ENCODE measurements around the gene SCAMP5.

Gene SCAMP5

DNA sequence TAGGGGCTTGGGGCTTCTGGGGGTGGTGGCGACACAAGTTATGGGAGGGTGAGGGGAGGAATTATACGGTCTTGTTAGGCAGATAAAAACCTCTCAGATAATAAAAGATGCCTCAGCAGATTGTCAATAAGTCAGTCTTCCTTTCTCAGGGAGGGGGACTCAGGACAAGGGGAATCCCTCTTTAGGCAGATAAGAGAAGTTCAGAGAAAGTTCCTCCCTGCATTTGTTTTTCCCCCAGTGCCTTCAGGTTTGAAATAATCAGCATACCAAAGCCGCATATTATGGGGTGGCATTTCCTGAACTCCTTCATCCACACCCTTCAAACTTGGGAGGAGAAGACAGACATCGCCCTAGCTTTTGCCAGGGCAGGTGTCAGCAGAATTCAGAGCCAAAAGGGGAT lies 36.5 kb downstream of the SCAMP5 start:
- no peaks in the 10 kb centered on the region for H3K27me3 ChIP-seq (ENCODE audit: insufficient read depth, poor library complexity, severe bottlenecking)
- no peak for ATAC-seq (ENCODE audit: low read depth)
- DNase-seq (ENCODE audit: low spot score) = no peak
- peak overlapping the region; percentile 12 for H3K27ac ChIP-seq (ENCODE audit: poor library complexity, severe bottlenecking)
- H3K4me1 ChIP-seq (ENCODE audit: insufficient read depth, poor library complexity, severe bottlenecking) = peaks cover 34% of the 10 kb centered on the region
- TF ChIP-seq, protein P1, sequence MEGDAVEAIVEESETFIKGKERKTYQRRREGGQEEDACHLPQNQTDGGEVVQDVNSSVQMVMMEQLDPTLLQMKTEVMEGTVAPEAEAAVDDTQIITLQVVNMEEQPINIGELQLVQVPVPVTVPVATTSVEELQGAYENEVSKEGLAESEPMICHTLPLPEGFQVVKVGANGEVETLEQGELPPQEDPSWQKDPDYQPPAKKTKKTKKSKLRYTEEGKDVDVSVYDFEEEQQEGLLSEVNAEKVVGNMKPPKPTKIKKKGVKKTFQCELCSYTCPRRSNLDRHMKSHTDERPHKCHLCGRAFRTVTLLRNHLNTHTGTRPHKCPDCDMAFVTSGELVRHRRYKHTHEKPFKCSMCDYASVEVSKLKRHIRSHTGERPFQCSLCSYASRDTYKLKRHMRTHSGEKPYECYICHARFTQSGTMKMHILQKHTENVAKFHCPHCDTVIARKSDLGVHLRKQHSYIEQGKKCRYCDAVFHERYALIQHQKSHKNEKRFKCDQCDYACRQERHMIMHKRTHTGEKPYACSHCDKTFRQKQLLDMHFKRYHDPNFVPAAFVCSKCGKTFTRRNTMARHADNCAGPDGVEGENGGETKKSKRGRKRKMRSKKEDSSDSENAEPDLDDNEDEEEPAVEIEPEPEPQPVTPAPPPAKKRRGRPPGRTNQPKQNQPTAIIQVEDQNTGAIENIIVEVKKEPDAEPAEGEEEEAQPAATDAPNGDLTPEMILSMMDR (IDR thresholded peaks at IDR 0.05; ENCODE audit: poor library complexity, severe bottlenecking) = no peak
- H3K36me3 ChIP-seq (ENCODE audit: low read depth) = peaks cover 8% of the 10 kb centered on the region; the same call in 1 of the 2 replicates
- H3K4me3 ChIP-seq (ENCODE audit: severe bottlenecking) = no peak overlapping the region
- H3K9me3 ChIP-seq (ENCODE audit: severe bottlenecking) = no peaks in the 10 kb centered on the region

DNA sequence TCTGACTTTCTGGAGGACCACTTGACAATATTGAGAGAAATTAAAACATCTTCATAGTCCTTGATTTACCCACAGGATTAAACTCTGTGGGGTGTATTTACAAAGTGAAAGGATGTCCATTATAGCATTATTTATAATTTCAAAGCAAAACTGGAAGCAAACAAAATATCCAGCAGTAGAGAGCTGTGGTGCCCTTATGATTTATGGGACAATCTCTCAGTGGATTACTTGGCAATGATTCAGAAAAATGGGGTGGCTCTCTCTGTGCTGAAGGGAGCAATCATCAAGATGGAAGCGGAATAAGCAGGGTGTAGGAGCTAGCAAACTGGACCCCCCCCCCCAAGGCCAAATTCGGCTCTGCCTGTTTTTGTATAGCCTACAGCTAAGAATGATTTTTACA lies 37.0 kb downstream of the SCAMP5 start:
- Histone ChIP-seq H3K27me3 (ENCODE audit: insufficient read depth, poor library complexity, severe bottlenecking) (no peaks in the 10 kb centered on the region), H3K27ac (ENCODE audit: poor library complexity, severe bottlenecking) (peak overlapping the region; percentile 12), H3K36me3 (ENCODE audit: low read depth) (peaks cover 8% of the 10 kb centered on the region; the same call in 1 of the 2 replicates), H3K4me3 (ENCODE audit: severe bottlenecking) (no peak overlapping the region), H3K9me3 (ENCODE audit: severe bottlenecking) (no peaks in the 10 kb centered on the region), H3K4me1 (ENCODE audit: insufficient read depth, poor library complexity, severe bottlenecking) (peaks cover 35% of the 10 kb centered on the region)
- no peak for ATAC-seq (ENCODE audit: low read depth)
- TF ChIP-seq, protein P1 (IDR thresholded peaks at IDR 0.05; ENCODE audit: poor library complexity, severe bottlenecking) = no peak
- DNase-seq (ENCODE audit: low spot score) = no peak

DNA sequence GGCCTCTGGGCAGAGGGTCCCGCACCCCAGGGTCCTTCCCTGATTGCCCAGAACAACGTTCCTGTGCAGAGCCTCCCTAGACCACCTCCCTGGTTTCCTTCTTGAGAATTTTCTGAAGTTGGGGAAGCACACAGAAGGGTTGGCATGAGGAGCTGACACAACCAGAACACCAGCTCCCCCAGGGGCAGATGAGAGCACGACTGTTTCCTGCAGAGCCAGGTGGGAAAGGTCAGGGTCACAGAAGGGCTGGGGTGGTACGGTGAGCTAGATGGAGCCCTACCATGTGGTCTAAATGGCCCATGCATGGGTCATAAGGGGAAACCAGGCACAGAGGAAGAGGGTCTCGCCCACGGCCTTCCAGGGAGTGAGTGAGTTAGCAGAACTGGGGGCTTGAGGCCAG lies 38.4 kb downstream of the SCAMP5 start:
- DNase-seq (ENCODE audit: low spot score) = no peak

DNA sequence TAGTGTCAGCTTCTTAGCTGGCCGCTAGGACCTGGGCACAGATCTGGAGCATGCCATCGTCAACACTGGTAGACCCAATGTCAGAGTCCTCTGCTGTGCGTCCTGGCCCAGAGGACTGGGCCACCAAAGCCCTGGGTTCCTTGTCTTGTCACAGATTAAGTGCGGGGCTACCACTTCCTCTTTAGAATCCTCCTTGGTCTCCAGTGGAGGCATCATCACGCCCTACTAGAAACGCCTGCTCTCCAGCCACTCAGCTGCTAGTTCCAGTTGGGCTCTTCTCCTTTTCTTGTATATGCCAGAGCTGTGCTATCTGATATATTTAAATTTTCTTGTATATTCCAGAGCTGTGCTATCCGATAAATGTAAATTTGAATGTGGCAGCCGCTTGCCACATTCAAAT lies 39.3 kb downstream of the SCAMP5 start:
- Histone ChIP-seq H3K9me3 (ENCODE audit: severe bottlenecking) (no peaks in the 10 kb centered on the region), H3K27me3 (ENCODE audit: insufficient read depth, poor library complexity, severe bottlenecking) (no peaks in the 10 kb centered on the region), H3K27ac (ENCODE audit: poor library complexity, severe bottlenecking) (no peak overlapping the region), H3K4me1 (ENCODE audit: insufficient read depth, poor library complexity, severe bottlenecking) (peaks cover 37% of the 10 kb centered on the region), H3K4me3 (ENCODE audit: severe bottlenecking) (no peak overlapping the region), H3K36me3 (ENCODE audit: low read depth) (peaks cover 8% of the 10 kb centered on the region)
- TF ChIP-seq, protein P1 (IDR thresholded peaks at IDR 0.05; ENCODE audit: poor library complexity, severe bottlenecking) = no peak
- DNase-seq (ENCODE audit: low spot score) (no peak), ATAC-seq (ENCODE audit: low read depth) (no peak)

More for the DNA sequence above, 38.4 kb downstream of the SCAMP5 start:
- Histone ChIP-seq H3K9me3 (ENCODE audit: severe bottlenecking) (no peaks in the 10 kb centered on the region), H3K27ac (ENCODE audit: poor library complexity, severe bottlenecking) (no peak overlapping the region), H3K4me3 (ENCODE audit: severe bottlenecking) (no peak overlapping the region), H3K27me3 (ENCODE audit: insufficient read depth, poor library complexity, severe bottlenecking) (no peaks in the 10 kb centered on the region), H3K4me1 (ENCODE audit: insufficient read depth, poor library complexity, severe bottlenecking) (peaks cover 40% of the 10 kb centered on the region), H3K36me3 (ENCODE audit: low read depth) (peaks cover 8% of the 10 kb centered on the region)
- TF ChIP-seq, protein P1 (IDR thresholded peaks at IDR 0.05; ENCODE audit: poor library complexity, severe bottlenecking) = no peak
- ATAC-seq (ENCODE audit: low read depth) = no peak

DNA sequence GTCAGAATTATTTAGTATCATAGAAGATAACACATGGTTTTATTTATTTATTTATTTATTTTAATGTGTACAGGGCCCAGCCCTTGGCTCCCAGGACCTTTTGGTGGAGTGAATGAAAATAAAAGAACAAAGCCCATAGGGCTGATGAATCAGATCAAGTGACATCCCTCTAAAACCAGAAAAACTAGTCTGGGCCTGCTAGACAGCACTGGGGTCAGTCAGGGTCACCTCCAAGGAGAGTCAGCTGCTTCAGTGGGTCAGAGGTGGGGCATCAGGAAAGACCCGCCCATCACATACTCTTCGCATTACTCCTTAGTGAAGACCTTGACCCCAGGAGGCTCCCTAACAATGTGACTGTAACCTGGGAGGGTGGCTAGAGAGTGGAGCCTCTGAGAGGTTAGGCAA lies 40.9 kb downstream of the SCAMP5 start:
- DNase-seq (ENCODE audit: low spot score) (peak; percentile 94), ATAC-seq (ENCODE audit: low read depth) (peak; percentile 91)
- peaks cover 29% of the 10 kb centered on the region for H3K4me1 ChIP-seq (ENCODE audit: insufficient read depth, poor library complexity, severe bottlenecking)
- H3K27ac ChIP-seq (ENCODE audit: poor library complexity, severe bottlenecking) = peak overlapping the region; percentile 34
- H3K9me3 ChIP-seq (ENCODE audit: severe bottlenecking) = no peaks in the 10 kb centered on the region
- no peak overlapping the region for H3K4me3 ChIP-seq (ENCODE audit: severe bottlenecking)
- no peaks in the 10 kb centered on the region for H3K27me3 ChIP-seq (ENCODE audit: insufficient read depth, poor library complexity, severe bottlenecking)
- TF ChIP-seq, protein P1 (IDR thresholded peaks at IDR 0.05; ENCODE audit: poor library complexity, severe bottlenecking) = no peak
- H3K36me3 ChIP-seq (ENCODE audit: low read depth) = peaks cover 4% of the 10 kb centered on the region
